Transverse colon (tissue), 3 donors: ENCODE measurements around the gene ZBTB39.
"Not testable (repeated sequence)": the region's sequence is repeated elsewhere in the genome, so short reads cannot be mapped to it uniquely, and the experiment has no call there.

Source experiments
- CTCF ChIP-seq, 5 experiments: fragments of 200-600 bp in 3 of 5; fragments of 450-650 bp in 2 of 5; sonication (generic) in 3 of 5; IDR thresholded peaks; 1 replicate in 2 of 5; 2 replicates in 3 of 5; pipeline ENCODE4 v1.5.1; 2016 to 2017; ENCODE audit warnings: antibody characterized with exemption in 5 of 5, inconsistent platforms in 3 of 5, mild to moderate bottlenecking in 2 of 5, moderate library complexity in 1 of 5
- POLR2A ChIP-seq: fragments of 450-650 bp; IDR thresholded peaks from one replicate; pipeline ENCODE4 v1.6.1; 2016; ENCODE audit warnings: antibody characterized with exemption, mild to moderate bottlenecking, moderate library complexity

GRCh38 chr12:56982578-56983236, 23.6 kb downstream of the ZBTB39 start:
- TF ChIP-seq CTCF (IDR thresholded peaks at IDR 0.05); POLR2A: not testable (repeated sequence)
